H1 (cell line): Measurements from ENCODE around the gene CIPC.

Experiments
- EZH2 ChIP-seq: fragments of 200-600 bp; sonication (generic); IDR thresholded peaks from 2 replicates; pipeline ENCODE4 v1.7.1; 2012; ENCODE audit warnings: low read depth, mild to moderate bottlenecking, moderate library complexity, low read length, inconsistent platforms; ENCODE audit not compliant: severe bottlenecking
- KDM5A ChIP-seq: fragments of 200-600 bp; IDR thresholded peaks from 2 replicates; pipeline ENCODE4 v1.7.1; 2012; ENCODE audit warnings: mild to moderate bottlenecking, low read length, inconsistent platforms, mixed read lengths
- SP1 ChIP-seq: IDR thresholded peaks from 2 replicates; pipeline ENCODE4 v1.6.1; 2011; ENCODE audit warnings: low read depth, low read length
- YY1 ChIP-seq: IDR thresholded peaks from 2 replicates; pipeline ENCODE4 v1.6.1; 2011; ENCODE audit warnings: low read depth, mild to moderate bottlenecking, low read length
- TF ChIP-seq, protein P1 (sequence below): IDR thresholded peaks from 2 replicates; pipeline ENCODE4 v1.6.1; 2012; ENCODE audit warnings: inconsistent platforms
- TF ChIP-seq, protein P2 (sequence below): IDR thresholded peaks from 2 replicates; pipeline ENCODE4 v1.6.1; 2011; ENCODE audit warnings: low read depth, mild to moderate bottlenecking, low read length; ENCODE audit not compliant: insufficient read depth
- TF ChIP-seq, protein P3 (sequence below), 3 experiments: IDR thresholded peaks; 1 replicate in 2 of 3; 2 replicates in 1 of 3; pipeline versions ENCODE4 v1.5.1 to v1.6.1; 2011; ENCODE audit warnings: low read length in 3 of 3, mild to moderate bottlenecking in 3 of 3, inconsistent platforms in 2 of 3, low read depth in 1 of 3, moderate library complexity in 1 of 3; ENCODE audit not compliant: insufficient read depth in 1 of 3; ENCODE audit errors: control extremely low read depth in 1 of 3

DNA sequence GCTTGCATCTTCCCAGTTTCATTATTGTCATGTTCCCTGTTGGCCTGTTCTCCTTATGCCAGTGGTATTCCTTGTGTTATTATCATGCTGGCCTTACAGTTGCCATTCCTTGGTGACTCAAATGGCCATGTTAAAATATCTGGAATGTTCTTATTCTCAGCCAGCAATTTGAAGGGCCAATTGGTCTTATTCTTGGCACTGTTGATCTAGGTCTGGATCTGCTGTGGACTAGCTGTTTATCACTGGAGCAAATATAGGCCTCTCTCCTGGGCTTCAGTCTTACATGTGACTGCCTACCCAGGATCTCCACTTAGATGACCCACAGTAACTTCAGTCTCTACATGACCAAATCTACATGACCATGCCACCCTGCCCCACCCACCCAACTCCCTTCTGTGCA is 5.4 kb downstream of the CIPC start:
- no peak for TF ChIP-seq SP1
- TF ChIP-seq, protein P1, sequence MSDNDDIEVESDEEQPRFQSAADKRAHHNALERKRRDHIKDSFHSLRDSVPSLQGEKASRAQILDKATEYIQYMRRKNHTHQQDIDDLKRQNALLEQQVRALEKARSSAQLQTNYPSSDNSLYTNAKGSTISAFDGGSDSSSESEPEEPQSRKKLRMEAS = no peak
- TF ChIP-seq, protein P2, sequence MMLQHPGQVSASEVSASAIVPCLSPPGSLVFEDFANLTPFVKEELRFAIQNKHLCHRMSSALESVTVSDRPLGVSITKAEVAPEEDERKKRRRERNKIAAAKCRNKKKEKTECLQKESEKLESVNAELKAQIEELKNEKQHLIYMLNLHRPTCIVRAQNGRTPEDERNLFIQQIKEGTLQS = no peak
- TF ChIP-seq, protein P3, sequence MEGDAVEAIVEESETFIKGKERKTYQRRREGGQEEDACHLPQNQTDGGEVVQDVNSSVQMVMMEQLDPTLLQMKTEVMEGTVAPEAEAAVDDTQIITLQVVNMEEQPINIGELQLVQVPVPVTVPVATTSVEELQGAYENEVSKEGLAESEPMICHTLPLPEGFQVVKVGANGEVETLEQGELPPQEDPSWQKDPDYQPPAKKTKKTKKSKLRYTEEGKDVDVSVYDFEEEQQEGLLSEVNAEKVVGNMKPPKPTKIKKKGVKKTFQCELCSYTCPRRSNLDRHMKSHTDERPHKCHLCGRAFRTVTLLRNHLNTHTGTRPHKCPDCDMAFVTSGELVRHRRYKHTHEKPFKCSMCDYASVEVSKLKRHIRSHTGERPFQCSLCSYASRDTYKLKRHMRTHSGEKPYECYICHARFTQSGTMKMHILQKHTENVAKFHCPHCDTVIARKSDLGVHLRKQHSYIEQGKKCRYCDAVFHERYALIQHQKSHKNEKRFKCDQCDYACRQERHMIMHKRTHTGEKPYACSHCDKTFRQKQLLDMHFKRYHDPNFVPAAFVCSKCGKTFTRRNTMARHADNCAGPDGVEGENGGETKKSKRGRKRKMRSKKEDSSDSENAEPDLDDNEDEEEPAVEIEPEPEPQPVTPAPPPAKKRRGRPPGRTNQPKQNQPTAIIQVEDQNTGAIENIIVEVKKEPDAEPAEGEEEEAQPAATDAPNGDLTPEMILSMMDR (IDR thresholded peaks at IDR 0.05; ENCODE audit: control extremely low read depth in 1 of 3, insufficient read depth in 1 of 3, low read depth in 1 of 3, low read length in 3 of 3) = no peak
- no peak for TF ChIP-seq KDM5A
- no peak for TF ChIP-seq YY1
- no peak for TF ChIP-seq EZH2
